ENCODE data around the gene FKBP10. TPM values are rescaled to one million over a fixed set of nuclear protein-coding genes. Genes with fewer than 3 reads are reported as not detected.

FKBP10 gene
- total and polyA plus RNA-seq, 4 donors = 70.5 to 260 (median 156) TPM

DNA sequence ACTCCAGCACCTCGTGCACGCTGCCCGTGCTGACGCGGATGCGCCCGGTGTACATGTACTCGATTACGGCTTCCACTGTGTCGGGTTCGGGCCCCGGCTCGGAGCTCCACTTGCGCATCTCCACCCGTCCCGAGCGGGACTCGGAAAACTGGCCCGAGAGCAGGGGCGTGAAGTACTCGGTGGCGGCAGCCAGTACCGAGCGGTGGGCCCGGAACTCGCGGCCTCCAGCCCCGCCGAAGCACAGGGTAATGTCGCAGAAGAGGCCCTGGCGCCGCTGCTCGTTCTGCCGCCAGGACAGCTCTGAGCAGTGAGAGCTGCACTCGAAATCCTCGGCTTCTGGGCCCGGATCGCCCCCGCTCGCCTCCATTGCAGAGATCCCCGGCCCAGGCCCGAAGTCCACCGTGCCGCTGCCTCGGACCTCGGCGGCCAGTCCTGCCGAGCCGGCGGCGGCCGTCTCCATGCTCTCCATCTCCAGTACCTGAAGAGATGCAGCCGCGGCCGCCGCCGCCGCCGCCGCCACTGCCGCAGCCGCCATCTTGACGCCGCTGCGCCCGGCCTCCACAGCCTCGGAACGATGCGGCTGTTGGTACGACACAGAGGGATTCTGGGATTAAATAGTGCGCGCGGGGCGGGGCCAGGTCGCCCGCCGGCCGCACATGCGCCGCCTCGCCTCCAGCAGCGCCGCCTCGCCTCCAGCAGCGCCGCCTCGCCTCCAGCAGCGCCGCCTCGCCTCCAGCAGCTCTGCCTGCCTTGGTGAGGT, 52.2 kb downstream of the FKBP10 start, which contains the start of gene KLHL11:
TSS of gene KLHL11 (minus strand) at position 588 of the 760 bp plus-strand sequence. CDS start at position 535, 53 bp downstream.
- Histone ChIP-seq H3K9me3 (ENCODE audit: control insufficient read depth, low read length) (no peaks in the 10 kb centered on the region), H3K4me1 (ENCODE audit: control insufficient read depth in 1 of 2, insufficient read depth in 2 of 2, low read length in 2 of 2) (peaks cover 0 to 4% of the 10 kb centered on the region in 2 donors), H3K36me3 (ENCODE audit: control insufficient read depth in 1 of 2, insufficient read depth in 2 of 2, low read length in 1 of 2) (no peaks in the 10 kb centered on the region), H3K4me3 (ENCODE audit: low read length in 2 of 2) (peak within 1 kb of the TSS; percentile 61 to 81), H3K27ac (ENCODE audit: low read depth in 1 of 2, low read length in 2 of 2) (peak within 1 kb of the TSS; percentile 34 to 68), H3K27me3 (ENCODE audit: control insufficient read depth in 1 of 2, insufficient read depth in 2 of 2, low read length in 1 of 2) (no peaks in the 10 kb centered on the region)
- ATAC-seq (ENCODE audit: low FRiP score) (peak; percentile 96), DNase-seq (peak; percentile 92 to 96)
- 0 to 1% methylated on average over 78 to 90 of the region's 90 CpGs for WGBS, 2 donors
- intact Hi-C loops (cut with DNase I) = loop anchor here in 1 of 2 donors (2.0 kb wide), 1 partner anchor 28 kb away; the partner anchor contains the start of genes KLHL10 and NT5C3B

DNA sequence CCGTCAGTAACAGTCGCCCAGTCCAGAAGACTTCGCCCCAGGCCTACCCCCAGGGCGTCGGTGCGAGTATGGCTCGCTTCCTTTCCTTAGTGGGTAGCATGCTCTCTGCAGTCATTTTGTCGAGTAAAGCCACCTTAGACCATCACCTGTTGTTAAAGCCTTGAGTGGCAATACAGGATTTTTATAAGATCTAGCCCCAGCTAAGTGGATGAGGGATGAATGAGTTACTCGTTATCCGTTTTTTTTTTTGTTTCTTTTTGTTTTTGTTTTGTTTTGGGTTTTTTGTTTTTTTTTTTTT, 52.7 kb downstream of the FKBP10 start:
- H3K36me3 ChIP-seq (ENCODE audit: control insufficient read depth in 1 of 2, insufficient read depth in 2 of 2, low read length in 1 of 2) = peaks cover 0 to 5% of the 10 kb centered on the region in 2 donors
- no peak overlapping the region for H3K4me3 ChIP-seq (ENCODE audit: low read length in 2 of 2)
- intact Hi-C loops (cut with DNase I) = loop anchor here in 1 of 2 donors (2.0 kb wide), 1 partner anchor 29 kb away; the partner anchor contains the start of genes KLHL10 and NT5C3B
- WGBS, 2 donors = 0 to 1% methylated on average over 10 of the region's 10 CpGs
- no peak for ATAC-seq (ENCODE audit: low FRiP score)
- no peaks in the 10 kb centered on the region for H3K9me3 ChIP-seq (ENCODE audit: control insufficient read depth, low read length)
- H3K4me1 ChIP-seq (ENCODE audit: control insufficient read depth in 1 of 2, insufficient read depth in 2 of 2, low read length in 2 of 2) = peaks cover 0 to 4% of the 10 kb centered on the region in 2 donors
- no peak for DNase-seq
- H3K27ac ChIP-seq (ENCODE audit: low read depth in 1 of 2, low read length in 2 of 2) = no peak overlapping the region
- H3K27me3 ChIP-seq (ENCODE audit: control insufficient read depth in 1 of 2, insufficient read depth in 2 of 2, low read length in 1 of 2) = no peaks in the 10 kb centered on the region

DNA sequence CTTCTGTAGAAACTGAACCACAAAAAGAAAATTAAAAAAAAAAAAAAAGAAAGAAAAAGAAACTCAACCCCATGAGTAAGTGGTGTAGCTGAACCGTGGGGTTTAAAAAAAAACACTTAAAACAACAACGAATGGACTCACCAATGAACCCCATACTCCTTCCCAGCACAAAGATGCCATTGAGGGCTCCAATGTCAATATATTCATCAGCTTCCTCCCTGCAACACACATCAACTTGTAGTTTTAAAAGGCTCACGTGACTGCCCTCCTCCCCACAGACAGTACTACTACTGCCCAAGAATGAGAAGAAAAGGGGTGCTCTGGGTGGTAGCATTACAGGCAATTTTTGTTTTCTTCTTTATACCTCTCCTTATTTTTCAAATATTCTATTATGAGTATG, 55.8 kb downstream of the FKBP10 start:
- H3K27ac ChIP-seq (ENCODE audit: low read depth in 1 of 2, low read length in 2 of 2) = no peak overlapping the region
- no peaks in the 10 kb centered on the region for H3K9me3 ChIP-seq (ENCODE audit: control insufficient read depth, low read length)
- ATAC-seq (ENCODE audit: low FRiP score) = no peak
- intact Hi-C loops (cut with DNase I) = no loop called here
- peaks cover 0 to 1% of the 10 kb centered on the region in 2 donors for H3K4me1 ChIP-seq (ENCODE audit: control insufficient read depth in 1 of 2, insufficient read depth in 2 of 2, low read length in 2 of 2)
- no peaks in the 10 kb centered on the region for H3K27me3 ChIP-seq (ENCODE audit: control insufficient read depth in 1 of 2, insufficient read depth in 2 of 2, low read length in 1 of 2)
- H3K4me3 ChIP-seq (ENCODE audit: low read length in 2 of 2) = no peak overlapping the region
- H3K36me3 ChIP-seq (ENCODE audit: control insufficient read depth in 1 of 2, insufficient read depth in 2 of 2, low read length in 1 of 2) = peaks cover 0 to 9% of the 10 kb centered on the region in 2 donors
- WGBS, 2 donors = 57 to 67% methylated on average over 3 of the region's 3 CpGs
- no peak for DNase-seq

DNA sequence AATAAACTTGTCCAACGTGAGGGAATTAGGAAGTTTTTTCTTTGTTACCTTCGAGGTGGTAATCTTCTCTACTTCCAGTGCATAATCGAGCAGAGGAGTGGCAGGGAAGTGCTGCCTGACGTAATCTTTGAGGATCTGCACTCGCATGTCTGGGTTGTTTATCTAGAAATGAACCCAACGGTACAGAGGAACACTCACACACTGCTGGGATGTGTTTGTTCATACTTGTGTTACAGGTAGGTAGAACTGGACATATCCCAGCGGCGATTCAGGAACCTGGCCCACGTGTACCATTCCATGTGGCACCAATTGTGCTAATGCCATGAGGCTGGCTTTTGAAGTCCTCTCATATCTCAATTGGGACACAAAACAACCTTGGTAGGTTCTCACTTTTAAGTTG, 56.6 kb downstream of the FKBP10 start:
- peaks cover 0 to 12% of the 10 kb centered on the region in 2 donors for H3K36me3 ChIP-seq (ENCODE audit: control insufficient read depth in 1 of 2, insufficient read depth in 2 of 2, low read length in 1 of 2)
- 70 to 72% methylated on average over 9 of the region's 9 CpGs for WGBS, 2 donors
- intact Hi-C loops (cut with DNase I) = no loop called here
- no peaks in the 10 kb centered on the region for H3K27me3 ChIP-seq (ENCODE audit: control insufficient read depth in 1 of 2, insufficient read depth in 2 of 2, low read length in 1 of 2)
- no peaks in the 10 kb centered on the region for H3K9me3 ChIP-seq (ENCODE audit: control insufficient read depth, low read length)
- DNase-seq (no peak), ATAC-seq (ENCODE audit: low FRiP score) (no peak)
- H3K4me3 ChIP-seq (ENCODE audit: low read length in 2 of 2) = no peak overlapping the region
- H3K4me1 ChIP-seq (ENCODE audit: control insufficient read depth in 1 of 2, insufficient read depth in 2 of 2, low read length in 2 of 2) = no peaks in the 10 kb centered on the region
- H3K27ac ChIP-seq (ENCODE audit: low read depth in 1 of 2, low read length in 2 of 2) = no peak overlapping the region

DNA sequence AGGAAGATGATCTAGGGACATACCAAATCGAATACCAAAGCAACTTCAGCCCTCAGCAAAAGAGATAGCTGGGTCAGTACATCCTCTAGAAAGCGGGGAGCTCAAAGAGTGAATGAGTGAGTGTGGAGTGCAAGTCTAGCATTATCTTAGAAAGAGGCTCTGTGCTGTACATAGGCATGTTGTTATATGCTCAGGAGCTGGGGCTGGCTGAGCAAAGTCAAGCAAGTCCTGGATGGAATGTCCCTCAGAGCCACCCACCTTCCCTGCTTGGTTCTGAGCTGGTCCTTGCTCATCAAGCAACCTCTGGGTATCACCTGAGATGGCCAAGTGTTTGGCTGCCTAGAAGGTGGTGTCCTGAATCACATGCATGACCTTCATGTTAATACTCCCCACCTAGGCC, 57.3 kb downstream of the FKBP10 start:
- H3K4me3 ChIP-seq (ENCODE audit: low read length in 2 of 2) = no peak overlapping the region
- H3K4me1 ChIP-seq (ENCODE audit: control insufficient read depth in 1 of 2, insufficient read depth in 2 of 2, low read length in 2 of 2) = no peaks in the 10 kb centered on the region
- DNase-seq (no peak), ATAC-seq (ENCODE audit: low FRiP score) (no peak)
- no peaks in the 10 kb centered on the region for H3K27me3 ChIP-seq (ENCODE audit: control insufficient read depth in 1 of 2, insufficient read depth in 2 of 2, low read length in 1 of 2)
- peaks cover 0 to 12% of the 10 kb centered on the region in 2 donors for H3K36me3 ChIP-seq (ENCODE audit: control insufficient read depth in 1 of 2, insufficient read depth in 2 of 2, low read length in 1 of 2)
- H3K9me3 ChIP-seq (ENCODE audit: control insufficient read depth, low read length) = no peaks in the 10 kb centered on the region
- WGBS, 2 donors = 90 to 95% methylated on average over 2 of the region's 2 CpGs
- intact Hi-C loops (cut with DNase I) = no loop called here
- no peak overlapping the region for H3K27ac ChIP-seq (ENCODE audit: low read depth in 1 of 2, low read length in 2 of 2)

DNA sequence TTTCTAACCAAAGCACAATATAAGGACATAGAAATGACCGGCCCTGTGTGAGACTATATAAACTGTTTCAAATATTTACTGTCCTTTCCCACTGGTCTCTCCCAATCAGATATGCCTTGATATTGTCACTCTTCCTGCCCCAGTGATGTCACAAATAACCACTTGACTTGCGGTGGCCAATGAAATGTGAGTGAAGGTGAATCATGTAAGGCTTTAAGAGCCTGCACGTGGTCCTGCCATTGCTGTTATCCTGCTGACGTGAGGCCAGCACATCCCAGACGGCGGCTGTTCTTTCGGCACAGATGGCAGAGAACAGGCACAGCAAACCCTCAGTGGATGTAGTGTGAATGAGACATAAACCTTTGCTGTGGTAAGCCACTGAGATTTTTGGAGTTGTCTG, 57.8 kb downstream of the FKBP10 start:
- DNase-seq = no peak
- Histone ChIP-seq H3K9me3 (ENCODE audit: control insufficient read depth, low read length) (no peaks in the 10 kb centered on the region), H3K36me3 (ENCODE audit: control insufficient read depth in 1 of 2, insufficient read depth in 2 of 2, low read length in 1 of 2) (peaks cover 0 to 12% of the 10 kb centered on the region in 2 donors), H3K4me1 (ENCODE audit: control insufficient read depth in 1 of 2, insufficient read depth in 2 of 2, low read length in 2 of 2) (no peaks in the 10 kb centered on the region), H3K27me3 (ENCODE audit: control insufficient read depth in 1 of 2, insufficient read depth in 2 of 2, low read length in 1 of 2) (no peaks in the 10 kb centered on the region), H3K27ac (ENCODE audit: low read depth in 1 of 2, low read length in 2 of 2) (no peak overlapping the region), H3K4me3 (ENCODE audit: low read length in 2 of 2) (no peak overlapping the region)
- intact Hi-C loops (cut with DNase I) = no loop called here
- 76 to 80% methylated on average over 7 of the region's 7 CpGs for WGBS, 2 donors
- no peak for ATAC-seq (ENCODE audit: low FRiP score)

DNA sequence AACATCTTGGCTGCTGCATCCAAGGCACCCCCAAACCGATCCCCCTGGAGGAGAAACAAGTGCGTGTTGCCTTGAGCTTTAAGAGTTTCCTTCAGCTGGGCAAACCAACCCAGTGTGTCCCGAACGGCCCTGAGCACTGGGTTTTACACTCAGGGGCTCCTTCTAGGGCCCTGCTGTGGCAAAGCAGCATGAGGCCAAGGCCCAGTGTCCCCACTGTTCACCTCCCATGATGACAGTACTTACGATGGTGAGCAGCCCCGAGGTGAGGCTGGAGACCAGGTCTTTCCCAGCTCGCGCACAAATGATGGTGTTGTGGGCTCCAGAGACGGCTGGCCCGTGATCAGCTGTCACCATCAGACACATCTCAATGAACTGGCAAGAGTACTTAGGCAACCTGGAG, 59.0 kb downstream of the FKBP10 start:
- Histone ChIP-seq H3K9me3 (ENCODE audit: control insufficient read depth, low read length) (no peaks in the 10 kb centered on the region), H3K4me1 (ENCODE audit: control insufficient read depth in 1 of 2, insufficient read depth in 2 of 2, low read length in 2 of 2) (no peaks in the 10 kb centered on the region), H3K36me3 (ENCODE audit: control insufficient read depth in 1 of 2, insufficient read depth in 2 of 2, low read length in 1 of 2) (peaks cover 0 to 12% of the 10 kb centered on the region in 2 donors), H3K27me3 (ENCODE audit: control insufficient read depth in 1 of 2, insufficient read depth in 2 of 2, low read length in 1 of 2) (no peaks in the 10 kb centered on the region), H3K27ac (ENCODE audit: low read depth in 1 of 2, low read length in 2 of 2) (no peak overlapping the region), H3K4me3 (ENCODE audit: low read length in 2 of 2) (no peak overlapping the region)
- ATAC-seq (ENCODE audit: low FRiP score) = no peak
- no peak for DNase-seq
- intact Hi-C loops (cut with DNase I) = no loop called here
- WGBS, 2 donors = 90 to 91% methylated on average over 10 of the region's 10 CpGs
